PFSK-1 (cell line): Measurements from ENCODE around the gene FN1.

ENCODE experiments used
- POLR2AphosphoS5 ChIP-seq: IDR thresholded peaks from 2 replicates; pipeline ENCODE4 v1.6.1; 2012; ENCODE audit warnings: low read depth, mild to moderate bottlenecking, control low read depth, low read length, moderate library complexity
- SIN3A ChIP-seq: IDR thresholded peaks from 2 replicates; pipeline ENCODE4 v1.6.1; 2012; ENCODE audit warnings: mild to moderate bottlenecking, low read length, moderate library complexity, borderline replicate concordance; ENCODE audit not compliant: insufficient read depth
- TAF1 ChIP-seq: IDR thresholded peaks from 2 replicates; pipeline ENCODE4 v1.6.1; 2012; ENCODE audit warnings: low read length, control low read depth, borderline replicate concordance; ENCODE audit not compliant: insufficient read depth
- TF ChIP-seq, protein P1 (sequence below), 2 experiments: IDR thresholded peaks; 2 replicates each; pipeline versions ENCODE4 v1.6.1 to v1.8.0; 2011 to 2012; ENCODE audit warnings: low read depth in 2 of 2, low read length in 2 of 2, control low read depth in 1 of 2, inconsistent platforms in 1 of 2, mild to moderate bottlenecking in 1 of 2, moderate library complexity in 1 of 2; ENCODE audit not compliant: insufficient read depth in 1 of 2

DNA sequence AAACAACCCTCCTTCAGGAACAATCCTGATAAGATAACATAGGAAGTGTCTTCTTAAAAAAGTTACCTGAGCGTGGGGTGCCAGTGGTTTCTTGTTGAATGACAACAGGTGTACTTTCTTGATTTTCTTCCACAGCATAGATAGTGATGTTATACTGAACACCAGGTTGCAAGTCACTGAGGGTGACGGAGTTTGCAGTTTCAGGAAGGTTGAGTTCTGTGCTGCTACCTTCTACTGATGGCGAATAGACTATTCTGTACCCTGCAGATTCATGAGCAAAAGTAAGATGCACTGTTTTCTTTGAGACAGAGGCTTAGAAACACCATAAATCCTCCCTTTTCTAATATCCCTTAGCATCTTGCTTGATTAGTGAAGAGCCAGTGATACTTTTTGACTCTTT, 28.8 kb downstream of the FN1 start:
- TF ChIP-seq POLR2AphosphoS5 (no peak), SIN3A (no peak), TAF1 (no peak)
- TF ChIP-seq, protein P1, sequence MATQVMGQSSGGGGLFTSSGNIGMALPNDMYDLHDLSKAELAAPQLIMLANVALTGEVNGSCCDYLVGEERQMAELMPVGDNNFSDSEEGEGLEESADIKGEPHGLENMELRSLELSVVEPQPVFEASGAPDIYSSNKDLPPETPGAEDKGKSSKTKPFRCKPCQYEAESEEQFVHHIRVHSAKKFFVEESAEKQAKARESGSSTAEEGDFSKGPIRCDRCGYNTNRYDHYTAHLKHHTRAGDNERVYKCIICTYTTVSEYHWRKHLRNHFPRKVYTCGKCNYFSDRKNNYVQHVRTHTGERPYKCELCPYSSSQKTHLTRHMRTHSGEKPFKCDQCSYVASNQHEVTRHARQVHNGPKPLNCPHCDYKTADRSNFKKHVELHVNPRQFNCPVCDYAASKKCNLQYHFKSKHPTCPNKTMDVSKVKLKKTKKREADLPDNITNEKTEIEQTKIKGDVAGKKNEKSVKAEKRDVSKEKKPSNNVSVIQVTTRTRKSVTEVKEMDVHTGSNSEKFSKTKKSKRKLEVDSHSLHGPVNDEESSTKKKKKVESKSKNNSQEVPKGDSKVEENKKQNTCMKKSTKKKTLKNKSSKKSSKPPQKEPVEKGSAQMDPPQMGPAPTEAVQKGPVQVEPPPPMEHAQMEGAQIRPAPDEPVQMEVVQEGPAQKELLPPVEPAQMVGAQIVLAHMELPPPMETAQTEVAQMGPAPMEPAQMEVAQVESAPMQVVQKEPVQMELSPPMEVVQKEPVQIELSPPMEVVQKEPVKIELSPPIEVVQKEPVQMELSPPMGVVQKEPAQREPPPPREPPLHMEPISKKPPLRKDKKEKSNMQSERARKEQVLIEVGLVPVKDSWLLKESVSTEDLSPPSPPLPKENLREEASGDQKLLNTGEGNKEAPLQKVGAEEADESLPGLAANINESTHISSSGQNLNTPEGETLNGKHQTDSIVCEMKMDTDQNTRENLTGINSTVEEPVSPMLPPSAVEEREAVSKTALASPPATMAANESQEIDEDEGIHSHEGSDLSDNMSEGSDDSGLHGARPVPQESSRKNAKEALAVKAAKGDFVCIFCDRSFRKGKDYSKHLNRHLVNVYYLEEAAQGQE (IDR thresholded peaks at IDR 0.05; ENCODE audit: insufficient read depth in 1 of 2, low read depth in 2 of 2, low read length in 2 of 2), result no peak
